ENCODE results near the gene TBC1D1.

GRCh38 chr4:37924946-37925345 lies 34.1 kb downstream of the TBC1D1 start:
- TF ChIP-seq POLR2AphosphoS5 (IDR thresholded peaks at IDR 0.05; ENCODE audit: low read depth) (no peak), CTCF (conservative IDR thresholded peaks at IDR 0.05; ENCODE audit: low read depth in 2 of 2) (no peak), NANOG (IDR thresholded peaks at IDR 0.05; ENCODE audit: borderline replicate concordance) (no peak), ZNF331 (CRISPR knock-in tag; IDR thresholded peaks at IDR 0.05; ENCODE audit: low read depth) (no peak), EZH2 (IDR thresholded peaks at IDR 0.05; ENCODE audit: low read depth, unreplicated experiment) (no peak), REST (IDR thresholded peaks at IDR 0.05; ENCODE audit: unreplicated experiment) (no peak)

All from GM23338 (cell line).